HUES48 (cell line): ENCODE measurements around the gene FHIT.
"Not testable (repeated sequence)": the region's sequence is repeated elsewhere in the genome, so short reads cannot be mapped to it uniquely, and the experiment has no call there.

Experiments
- H3K27ac ChIP-seq: one replicate; pipeline ENCODE4 v1.7.0; 2013; ENCODE audit warnings: low read depth, low read length, inconsistent platforms
- H3K27me3 ChIP-seq: 2 replicates; pipeline ENCODE4 v1.6.1; 2013; ENCODE audit warnings: mild to moderate bottlenecking, low read length; ENCODE audit not compliant: control insufficient read depth, insufficient read depth
- H3K36me3 ChIP-seq: 2 replicates; pipeline ENCODE4 v1.6.1; 2013; ENCODE audit warnings: low read length; ENCODE audit not compliant: control insufficient read depth, insufficient read depth
- H3K4me1 ChIP-seq: 2 replicates; pipeline ENCODE4 v1.6.1; 2013; ENCODE audit warnings: mild to moderate bottlenecking, low read length; ENCODE audit not compliant: control insufficient read depth, insufficient read depth
- H3K4me3 ChIP-seq: 2 replicates; pipeline ENCODE4 v1.5.1; 2013; ENCODE audit warnings: mild to moderate bottlenecking, low read depth, low read length
- H3K9ac ChIP-seq: 2 replicates; pipeline ENCODE4 v1.6.1; 2013; ENCODE audit warnings: mild to moderate bottlenecking, low read depth, low read length, moderate library complexity
- H3K9me3 ChIP-seq: 2 replicates; pipeline ENCODE4 v1.6.1; 2013; ENCODE audit warnings: low read length; ENCODE audit not compliant: control insufficient read depth, insufficient read depth

FHIT gene

GRCh38 chr3:61061092-61061723 is 190.0 kb downstream of the FHIT start:
- Histone ChIP-seq H3K4me3 (no peak overlapping the region), H3K36me3 (no peaks in the 10 kb centered on the region), H3K4me1 (no peaks in the 10 kb centered on the region), H3K27me3 (no peaks in the 10 kb centered on the region), H3K27ac (no peak overlapping the region), H3K9ac (no peak overlapping the region), H3K9me3 (no peaks in the 10 kb centered on the region)

GRCh38 chr3:61060411-61060861 is 190.8 kb downstream of the FHIT start:
- Histone ChIP-seq H3K27me3 (no peaks in the 10 kb centered on the region; the same call in 1 of the 2 replicates), H3K4me1 (no peaks in the 10 kb centered on the region), H3K27ac (no peak overlapping the region), H3K36me3 (no peaks in the 10 kb centered on the region), H3K4me3 (no peak overlapping the region), H3K9me3 (no peaks in the 10 kb centered on the region), H3K9ac (no peak overlapping the region)

GRCh38 chr3:61058836-61059235 is 192.4 kb downstream of the FHIT start:
- Histone ChIP-seq H3K4me3 (no peak overlapping the region), H3K27me3 (peaks cover 2% of the 10 kb centered on the region; the same call in 1 of the 2 replicates), H3K9me3 (no peaks in the 10 kb centered on the region), H3K36me3 (no peaks in the 10 kb centered on the region), H3K4me1 (no peaks in the 10 kb centered on the region), H3K9ac (no peak overlapping the region), H3K27ac (no peak overlapping the region)

GRCh38 chr3:61057464-61057863 is 193.8 kb downstream of the FHIT start:
- Histone ChIP-seq H3K4me1 (no peaks in the 10 kb centered on the region), H3K4me3 (no peak overlapping the region), H3K36me3 (no peaks in the 10 kb centered on the region), H3K9ac (no peak overlapping the region), H3K27me3 (peaks cover 2% of the 10 kb centered on the region; the same call in 1 of the 2 replicates), H3K9me3 (no peaks in the 10 kb centered on the region), H3K27ac (no peak overlapping the region)

- H3K4me1 ChIP-seq = no peaks in the 10 kb centered on the region
- no peaks in the 10 kb centered on the region for H3K9me3 ChIP-seq
- H3K9ac ChIP-seq = no peak overlapping the region
- H3K27ac ChIP-seq = no peak overlapping the region
- peaks cover 2% of the 10 kb centered on the region; the same call in 1 of the 2 replicates for H3K27me3 ChIP-seq
- no peak overlapping the region for H3K4me3 ChIP-seq
- H3K36me3 ChIP-seq = no peaks in the 10 kb centered on the region
Observed at GRCh38 chr3:61055447-61055846, 195.8 kb downstream of the FHIT start.

GRCh38 chr3:61053781-61054496 is 197.3 kb downstream of the FHIT start:
- Histone ChIP-seq H3K9me3 (no peaks in the 10 kb centered on the region), H3K27ac (no peak overlapping the region), H3K4me1 (no peaks in the 10 kb centered on the region), H3K4me3 (no peak overlapping the region), H3K9ac (no peak overlapping the region), H3K36me3 (no peaks in the 10 kb centered on the region), H3K27me3 (peaks cover 2% of the 10 kb centered on the region; the same call in 1 of the 2 replicates)

- Histone ChIP-seq H3K4me3 (no peak overlapping the region), H3K27me3 (peaks cover 2% of the 10 kb centered on the region; the same call in 1 of the 2 replicates), H3K9me3 (no peaks in the 10 kb centered on the region), H3K9ac (no peak overlapping the region), H3K36me3 (no peaks in the 10 kb centered on the region), H3K4me1 (no peaks in the 10 kb centered on the region), H3K27ac (no peak overlapping the region)
Observed at GRCh38 chr3:61052851-61053250, 198.4 kb downstream of the FHIT start.

- Histone ChIP-seq H3K27ac (no peak overlapping the region), H3K9me3 (no peaks in the 10 kb centered on the region), H3K4me1 (no peaks in the 10 kb centered on the region), H3K9ac (no peak overlapping the region), H3K4me3 (no peak overlapping the region), H3K36me3 (no peaks in the 10 kb centered on the region), H3K27me3 (peaks cover 2% of the 10 kb centered on the region; the same call in 1 of the 2 replicates)
Observed at GRCh38 chr3:61051666-61052065, 199.6 kb downstream of the FHIT start.

- H3K27ac ChIP-seq, H3K4me1 ChIP-seq, H3K9ac ChIP-seq, H3K36me3 ChIP-seq, H3K27me3 ChIP-seq, H3K4me3 ChIP-seq: not testable (repeated sequence)
- peaks cover 27% of the 10 kb centered on the region for H3K9me3 ChIP-seq
Observed at GRCh38 chr3:61045169-61045568, 206.1 kb downstream of the FHIT start.

GRCh38 chr3:61043156-61043555 is 208.1 kb downstream of the FHIT start:
- Histone ChIP-seq H3K27ac (no peak overlapping the region), H3K27me3 (no peaks in the 10 kb centered on the region), H3K4me3 (no peak overlapping the region), H3K4me1 (no peaks in the 10 kb centered on the region), H3K36me3 (no peaks in the 10 kb centered on the region), H3K9me3 (peaks cover 27% of the 10 kb centered on the region), H3K9ac (no peak overlapping the region)

GRCh38 chr3:61040618-61041017 is 210.6 kb downstream of the FHIT start:
- H3K9me3 ChIP-seq = peaks cover 27% of the 10 kb centered on the region
- no peaks in the 10 kb centered on the region for H3K36me3 ChIP-seq

More at GRCh38 chr3:61040618-61041017, 210.6 kb downstream of the FHIT start:
- Histone ChIP-seq H3K27ac (no peak overlapping the region), H3K9ac (no peak overlapping the region), H3K4me3 (no peak overlapping the region), H3K4me1 (no peaks in the 10 kb centered on the region), H3K27me3 (no peaks in the 10 kb centered on the region)
